D721Med (cell line): ENCODE results near the gene DNAH1.

Experiments used
- DNase-seq: peaks from one replicate; pipeline ENCODE4 v3.0.0; 2011; ENCODE audit warnings: low spot score; ENCODE audit not compliant: insufficient read length
- FAIRE-seq: peaks from 2 replicates; lab custom pipeline; 2011; peaks lifted over from hg19 to GRCh38; lab: Jason Lieb, UNC
- TF ChIP-seq, protein P1 (sequence below): IDR thresholded peaks from 2 replicates; pipeline ENCODE4 v1.5.1; 2012; ENCODE audit warnings: mild to moderate bottlenecking, control low read depth; ENCODE audit not compliant: insufficient read depth; ENCODE audit errors: missing control alignments

Gene DNAH1

DNA sequence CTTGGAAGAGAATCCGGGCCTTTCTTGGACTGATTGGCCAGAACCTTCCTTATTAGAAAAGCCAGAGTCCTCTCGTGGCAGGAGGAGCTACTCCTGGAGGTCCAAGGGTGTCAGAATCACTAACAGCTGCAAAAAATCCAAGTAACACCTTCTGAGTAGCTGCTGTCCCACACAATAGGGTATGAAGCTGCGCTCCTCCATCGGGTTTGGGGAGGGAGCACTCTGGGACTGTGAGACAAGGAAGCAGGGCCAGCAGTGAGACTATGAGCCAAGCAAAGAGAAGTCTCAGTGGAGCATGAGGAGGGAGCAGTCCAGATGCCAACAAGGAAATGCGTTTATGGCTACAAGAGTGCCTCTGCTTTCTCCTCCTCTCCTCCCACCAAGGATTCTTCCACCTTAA, 107.1 kb downstream of the DNAH1 start:
- DNase-seq (no peak), FAIRE-seq (no peak)
- TF ChIP-seq, protein P1, sequence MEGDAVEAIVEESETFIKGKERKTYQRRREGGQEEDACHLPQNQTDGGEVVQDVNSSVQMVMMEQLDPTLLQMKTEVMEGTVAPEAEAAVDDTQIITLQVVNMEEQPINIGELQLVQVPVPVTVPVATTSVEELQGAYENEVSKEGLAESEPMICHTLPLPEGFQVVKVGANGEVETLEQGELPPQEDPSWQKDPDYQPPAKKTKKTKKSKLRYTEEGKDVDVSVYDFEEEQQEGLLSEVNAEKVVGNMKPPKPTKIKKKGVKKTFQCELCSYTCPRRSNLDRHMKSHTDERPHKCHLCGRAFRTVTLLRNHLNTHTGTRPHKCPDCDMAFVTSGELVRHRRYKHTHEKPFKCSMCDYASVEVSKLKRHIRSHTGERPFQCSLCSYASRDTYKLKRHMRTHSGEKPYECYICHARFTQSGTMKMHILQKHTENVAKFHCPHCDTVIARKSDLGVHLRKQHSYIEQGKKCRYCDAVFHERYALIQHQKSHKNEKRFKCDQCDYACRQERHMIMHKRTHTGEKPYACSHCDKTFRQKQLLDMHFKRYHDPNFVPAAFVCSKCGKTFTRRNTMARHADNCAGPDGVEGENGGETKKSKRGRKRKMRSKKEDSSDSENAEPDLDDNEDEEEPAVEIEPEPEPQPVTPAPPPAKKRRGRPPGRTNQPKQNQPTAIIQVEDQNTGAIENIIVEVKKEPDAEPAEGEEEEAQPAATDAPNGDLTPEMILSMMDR: no peak

DNA sequence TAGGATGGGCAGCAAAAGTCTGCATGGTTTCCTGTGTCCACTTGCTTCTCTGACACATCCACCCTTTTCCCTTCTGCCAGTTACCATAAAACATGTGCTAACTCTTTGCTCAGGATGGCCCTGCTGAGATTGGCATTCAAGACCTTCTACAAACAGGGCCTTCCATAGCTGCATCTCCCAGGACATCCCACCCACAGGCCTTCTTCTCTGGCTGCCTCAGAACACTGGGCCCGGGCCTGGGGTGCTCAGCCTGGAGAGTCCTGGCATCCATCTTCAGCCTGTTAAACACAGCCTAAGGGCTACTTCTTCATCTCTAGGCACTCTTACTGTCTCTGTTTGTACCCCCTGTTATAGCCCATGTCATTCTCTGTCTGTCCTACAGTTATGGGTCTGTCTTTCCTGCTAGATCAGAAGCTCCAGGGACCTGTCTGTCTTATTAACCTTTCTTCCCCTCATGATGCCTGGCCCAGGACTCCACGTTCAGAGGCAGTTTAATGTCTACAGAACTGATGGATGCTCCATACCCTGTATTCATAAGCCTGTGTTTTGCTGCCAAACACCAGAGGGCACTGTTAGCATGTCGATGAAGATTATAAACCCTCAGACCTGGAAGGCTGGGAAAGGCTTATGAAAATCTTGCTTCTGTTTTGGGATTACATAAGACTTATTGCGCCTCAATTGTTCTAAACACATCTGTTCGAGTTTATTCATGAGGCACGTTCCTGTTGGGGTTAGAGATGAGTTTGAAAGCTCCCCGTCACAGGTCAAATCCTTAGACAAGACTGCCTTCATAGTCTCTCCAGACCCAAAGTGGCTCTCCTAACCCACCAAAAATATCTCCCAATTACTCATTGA, 112.3 kb downstream of the DNAH1 start:
- DNase-seq: peak; percentile 67
- TF ChIP-seq, protein P1: peak; percentile 97
- peak; percentile 94 for FAIRE-seq

DNA sequence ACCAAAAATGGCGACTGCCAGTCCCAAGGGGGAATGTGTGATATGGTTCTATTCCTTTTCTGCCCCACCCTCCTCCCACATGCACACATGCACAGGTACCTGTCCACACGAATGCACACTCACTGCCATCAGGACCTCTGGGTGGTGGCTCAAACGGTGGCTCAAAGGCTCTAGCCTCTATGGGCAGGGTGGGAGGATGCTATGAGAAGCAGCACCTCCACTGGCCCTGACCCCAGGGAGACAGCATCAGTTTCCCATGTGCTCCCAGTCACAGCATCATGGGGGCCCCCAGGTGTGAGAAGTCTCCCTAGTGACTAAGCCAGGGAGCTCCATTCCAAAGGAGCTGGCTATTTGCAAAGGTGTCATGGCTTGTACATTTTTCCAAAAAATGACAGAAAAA, 112.9 kb downstream of the DNAH1 start:
- no peak for DNase-seq
- FAIRE-seq: no peak
- TF ChIP-seq, protein P1: no peak

DNA sequence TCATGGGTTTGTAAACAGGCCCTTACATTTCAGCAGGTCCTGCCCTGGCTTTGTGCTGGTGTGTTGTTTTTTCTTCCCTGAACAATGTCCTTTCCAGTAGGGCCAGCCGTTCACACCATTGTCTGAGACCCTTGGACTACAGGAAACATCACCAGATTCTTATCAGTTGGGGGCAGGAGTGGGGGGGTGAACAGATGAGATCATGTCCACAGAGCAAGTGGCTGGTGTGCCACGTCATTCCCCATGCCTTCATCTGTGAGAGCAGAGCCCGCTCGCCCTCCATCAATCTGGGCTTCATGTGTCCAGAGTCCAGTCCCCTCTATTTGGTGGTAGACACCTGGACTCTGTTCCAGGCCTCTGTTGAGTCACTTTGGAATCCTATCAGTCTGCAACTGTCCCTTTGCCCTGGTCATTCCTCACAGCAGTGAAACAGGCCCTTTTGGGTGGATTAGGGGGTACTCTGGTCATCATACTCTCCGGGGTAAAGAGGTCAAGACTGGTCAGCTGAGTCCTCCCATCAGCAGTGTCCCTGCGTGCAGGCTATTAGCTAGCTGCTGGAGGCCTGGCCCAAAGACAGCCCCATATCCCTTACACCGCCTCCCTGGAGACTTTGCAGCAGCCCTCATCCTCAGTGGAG, 113.8 kb downstream of the DNAH1 start:
- FAIRE-seq (no peak), DNase-seq (no peak)
- TF ChIP-seq, protein P1: no peak

DNA sequence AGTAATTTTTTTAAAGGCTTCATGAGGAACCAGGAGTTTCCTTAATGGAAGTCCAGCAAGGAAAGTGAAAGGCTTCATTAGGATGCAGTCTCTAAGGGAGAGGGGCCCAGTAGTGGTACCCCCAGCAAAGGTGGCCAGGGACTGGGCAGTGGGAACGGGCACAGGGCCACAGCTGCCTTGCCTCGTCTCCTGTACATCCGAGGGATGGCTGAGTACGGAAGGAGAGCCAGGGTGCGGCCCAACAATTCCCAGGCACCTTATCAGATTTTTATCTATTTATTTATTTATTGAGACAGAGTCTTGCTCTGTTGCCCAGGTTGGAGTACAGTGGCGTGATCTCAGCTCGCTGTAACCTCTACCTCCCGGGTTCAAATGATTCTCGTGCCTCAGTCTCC, 114.3 kb downstream of the DNAH1 start:
- FAIRE-seq: no peak
- TF ChIP-seq, protein P1: no peak
- DNase-seq: no peak

DNA sequence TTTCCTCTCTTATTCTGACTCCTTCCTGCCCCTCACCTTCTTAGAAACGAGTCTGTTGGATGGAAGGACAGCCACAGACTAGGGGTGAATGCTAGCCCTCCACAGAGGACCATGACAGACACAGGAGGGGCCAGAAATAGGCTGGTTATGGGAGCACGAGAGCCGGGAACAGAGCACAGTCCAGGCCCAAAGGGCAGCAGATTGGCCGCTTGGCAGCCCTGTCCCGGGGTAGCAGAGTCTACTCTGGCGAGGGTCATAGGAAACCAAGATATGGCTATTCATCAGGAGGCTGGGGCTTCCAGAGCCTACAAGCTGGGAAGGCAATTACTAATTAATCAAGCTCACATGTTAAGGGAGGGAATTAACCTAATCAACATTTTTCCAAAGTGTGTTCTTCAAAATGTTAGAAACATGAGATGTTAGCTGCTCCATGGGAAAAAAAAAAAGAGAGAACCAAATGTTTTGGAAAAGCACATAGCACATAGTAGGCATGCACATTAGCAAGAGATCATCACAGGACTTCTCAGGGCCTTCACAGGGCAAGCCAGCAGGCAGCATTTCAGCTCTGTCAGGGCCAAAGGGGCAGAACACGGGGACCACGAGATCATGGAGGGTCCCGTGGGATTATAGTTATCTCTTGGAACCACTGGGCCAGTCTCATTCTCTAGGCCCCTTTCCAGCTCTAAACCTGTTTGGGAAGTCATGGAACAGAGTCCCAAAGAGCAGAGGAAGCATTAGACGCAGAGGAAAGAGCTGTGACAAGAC, 115.5 kb downstream of the DNAH1 start:
- no peak for DNase-seq
- no peak for FAIRE-seq
- TF ChIP-seq, protein P1: no peak
